ENCODE measurements around the gene RNU4-1. TPM values are rescaled to one million over a fixed set of nuclear protein-coding genes. Genes with fewer than 3 reads are reported as not detected.

RNU4-1 gene
- total and polyA plus RNA-seq, 4 donors, result 1,718 to 2,225 TPM; not detected in 2

DNA sequence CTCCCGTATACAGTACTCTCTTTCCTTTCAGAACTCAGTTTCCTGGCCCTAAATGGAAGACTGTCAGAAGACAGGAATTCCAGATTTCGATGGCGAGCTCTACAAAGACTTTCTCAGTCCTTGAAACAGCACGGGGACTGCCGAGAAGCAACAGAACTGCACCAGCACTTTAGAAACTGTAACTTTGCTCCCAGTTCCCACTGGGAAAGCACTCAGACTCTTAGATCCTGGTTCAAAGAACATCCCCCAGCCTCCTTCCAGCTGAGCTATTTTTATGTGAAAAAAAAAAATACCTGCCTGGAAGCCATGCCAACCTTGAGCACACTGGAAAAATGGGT is 29.3 kb downstream of the RNU4-1 start:
- ATAC-seq (ENCODE audit: low FRiP score) (no peak), DNase-seq (no peak)
- Histone ChIP-seq H3K36me3 (ENCODE audit: control insufficient read depth in 1 of 2, insufficient read depth in 2 of 2, low read length in 1 of 2) (no peaks in the 10 kb centered on the region), H3K27ac (ENCODE audit: low read depth in 1 of 2, low read length in 2 of 2) (peak overlapping the region; percentile 2 to 76), H3K27me3 (ENCODE audit: control insufficient read depth in 1 of 2, insufficient read depth in 2 of 2, low read length in 1 of 2) (no peaks in the 10 kb centered on the region), H3K4me3 (ENCODE audit: low read length in 2 of 2) (peak overlapping the region; percentile 0 to 68), H3K4me1 (ENCODE audit: control insufficient read depth in 1 of 2, insufficient read depth in 2 of 2, low read length in 2 of 2) (peaks cover 3 to 4% of the 10 kb centered on the region in 2 donors), H3K9me3 (ENCODE audit: control insufficient read depth, low read length) (no peaks in the 10 kb centered on the region)
- intact Hi-C loops (cut with DNase I), result no loop called here
- WGBS, 2 donors, result 3% methylated on average over 5 of the region's 5 CpGs

DNA sequence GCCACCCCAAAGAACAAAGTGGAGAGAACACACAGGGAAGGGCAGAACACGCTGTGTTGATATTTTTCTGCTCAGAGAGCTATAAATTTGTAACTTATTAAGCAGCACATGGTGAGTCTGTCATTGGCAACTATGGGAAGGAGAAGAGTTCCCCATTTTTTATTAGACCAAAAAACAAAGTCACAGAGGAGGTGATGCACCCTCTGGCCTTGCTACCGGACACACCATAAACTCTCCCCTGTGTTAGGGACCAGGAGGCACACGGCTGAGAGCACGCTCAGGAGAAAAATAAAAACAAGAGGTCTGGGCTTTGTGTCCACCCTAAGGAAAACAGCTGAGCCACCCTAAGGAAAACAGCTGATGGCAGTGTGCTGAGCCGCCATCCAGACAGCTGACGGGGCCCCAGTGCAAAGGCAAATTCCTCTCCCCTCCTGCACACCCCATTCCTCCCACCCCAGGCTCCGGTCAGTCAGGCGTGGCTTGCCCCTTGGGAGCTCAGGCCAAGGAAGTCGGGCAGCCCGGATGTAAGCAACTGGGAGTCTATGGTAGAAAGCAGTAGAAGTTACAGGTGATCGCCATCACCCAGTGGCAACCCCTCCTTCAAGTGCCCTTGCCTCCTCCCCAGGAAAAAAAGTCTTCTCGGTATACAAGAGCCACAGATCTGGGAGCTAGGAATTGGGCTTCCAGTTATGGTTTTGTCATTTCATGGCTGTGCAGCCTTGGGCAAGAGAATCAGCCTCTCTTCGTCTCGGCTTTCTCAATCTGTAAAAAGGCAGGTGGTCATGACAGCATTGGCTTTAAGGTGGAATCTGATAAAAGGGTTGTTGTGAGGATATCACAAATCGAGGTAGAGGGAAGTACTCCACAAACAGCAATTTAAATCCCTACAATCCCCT is 29.9 kb downstream of the RNU4-1 start:
- WGBS, 2 donors, result 4 to 6% methylated on average over 15 of the region's 15 CpGs
- peak overlapping the region; percentile 0 to 68 for H3K4me3 ChIP-seq (ENCODE audit: low read length in 2 of 2)
- no peaks in the 10 kb centered on the region for H3K36me3 ChIP-seq (ENCODE audit: control insufficient read depth in 1 of 2, insufficient read depth in 2 of 2, low read length in 1 of 2)
- peak overlapping the region; percentile 2 to 76 for H3K27ac ChIP-seq (ENCODE audit: low read depth in 1 of 2, low read length in 2 of 2)
- peak; percentile 8 for ATAC-seq (ENCODE audit: low FRiP score)
- peak; percentile 65 to 79 for DNase-seq
- no peaks in the 10 kb centered on the region for H3K9me3 ChIP-seq (ENCODE audit: control insufficient read depth, low read length)
- H3K27me3 ChIP-seq (ENCODE audit: control insufficient read depth in 1 of 2, insufficient read depth in 2 of 2, low read length in 1 of 2), result no peaks in the 10 kb centered on the region
- intact Hi-C loops (cut with DNase I), result no loop called here
- H3K4me1 ChIP-seq (ENCODE audit: control insufficient read depth in 1 of 2, insufficient read depth in 2 of 2, low read length in 2 of 2), result peaks cover 3 to 4% of the 10 kb centered on the region in 2 donors

DNA sequence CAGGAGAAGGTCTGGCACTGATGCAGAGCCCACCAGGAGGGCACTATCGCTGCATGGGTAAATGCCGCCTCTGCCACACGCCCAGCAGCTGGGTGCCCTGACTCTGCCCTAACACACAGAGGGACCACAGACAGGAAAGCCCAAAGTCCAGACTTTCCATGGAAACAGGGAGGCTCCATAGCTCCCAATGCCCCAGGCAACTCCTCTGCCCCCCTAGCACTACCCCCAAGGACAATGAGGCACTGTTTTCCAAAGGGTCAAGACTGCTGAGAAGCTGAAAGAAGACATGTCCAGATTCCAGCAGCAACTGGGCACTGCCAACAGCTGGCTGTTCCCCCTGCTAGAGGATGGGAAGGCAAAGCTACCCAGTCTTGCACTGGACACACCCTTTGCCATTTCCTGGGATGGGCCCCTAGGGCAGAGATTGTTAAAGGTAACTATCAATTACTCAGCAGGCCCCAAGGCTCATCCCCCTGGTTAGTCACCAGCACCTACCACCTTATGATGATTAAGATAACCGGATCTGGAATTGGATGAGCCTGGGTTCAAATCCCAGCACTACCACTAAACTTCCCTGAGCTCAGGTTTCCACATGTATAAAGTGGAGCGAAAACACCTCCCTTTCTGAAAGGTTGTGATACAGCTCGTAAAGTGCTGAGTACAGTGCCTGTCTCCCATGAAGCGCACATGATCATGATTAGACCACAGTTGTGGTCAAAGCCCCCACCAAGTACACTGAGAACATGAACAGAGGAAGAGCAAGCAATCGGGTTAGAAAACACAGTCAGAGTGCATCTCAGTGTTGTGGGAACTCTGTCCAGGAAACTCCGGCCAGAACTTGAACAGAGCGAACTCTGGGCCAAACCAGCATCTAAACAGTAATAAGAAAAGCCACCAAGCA is 30.8 kb downstream of the RNU4-1 start:
- peak overlapping the region in 1 of 2 donors; percentile 76 for H3K27ac ChIP-seq (ENCODE audit: low read depth in 1 of 2, low read length in 2 of 2)
- DNase-seq, result no peak
- intact Hi-C loops (cut with DNase I), result no loop called here
- peak overlapping the region in 1 of 2 donors; percentile 68 for H3K4me3 ChIP-seq (ENCODE audit: low read length in 2 of 2)
- no peaks in the 10 kb centered on the region for H3K9me3 ChIP-seq (ENCODE audit: control insufficient read depth, low read length)
- H3K4me1 ChIP-seq (ENCODE audit: control insufficient read depth in 1 of 2, insufficient read depth in 2 of 2, low read length in 2 of 2), result peaks cover 3 to 4% of the 10 kb centered on the region in 2 donors
- 52 to 56% methylated on average over 10 of the region's 10 CpGs for WGBS, 2 donors
- H3K36me3 ChIP-seq (ENCODE audit: control insufficient read depth in 1 of 2, insufficient read depth in 2 of 2, low read length in 1 of 2), result no peaks in the 10 kb centered on the region
- H3K27me3 ChIP-seq (ENCODE audit: control insufficient read depth in 1 of 2, insufficient read depth in 2 of 2, low read length in 1 of 2), result no peaks in the 10 kb centered on the region
- ATAC-seq (ENCODE audit: low FRiP score), result peak; percentile 1

DNA sequence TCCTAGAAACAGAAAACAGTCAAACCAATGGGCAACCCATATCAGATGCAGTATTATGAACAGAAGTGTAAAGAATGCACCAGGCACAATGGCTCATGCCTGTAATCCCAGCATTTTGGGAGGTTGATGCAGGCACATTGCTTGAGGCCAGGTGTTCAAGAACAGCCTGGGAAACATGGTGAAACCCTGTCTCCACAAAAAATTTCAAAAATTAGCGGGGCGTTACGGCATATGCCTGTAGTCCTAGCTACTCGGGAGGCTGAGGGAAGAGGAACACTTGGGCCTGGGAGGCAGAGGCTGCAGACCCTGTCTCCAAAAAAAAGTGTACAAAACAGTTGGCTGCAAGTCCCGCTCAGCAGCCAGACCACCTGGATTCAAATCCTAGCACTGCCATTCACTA is 32.4 kb downstream of the RNU4-1 start:
- intact Hi-C loops (cut with DNase I), result no loop called here
- DNase-seq, result no peak
- 96% methylated on average over 5 of the region's 5 CpGs for WGBS, 2 donors
- Histone ChIP-seq H3K27ac (ENCODE audit: low read depth in 1 of 2, low read length in 2 of 2) (no peak overlapping the region), H3K27me3 (ENCODE audit: control insufficient read depth in 1 of 2, insufficient read depth in 2 of 2, low read length in 1 of 2) (no peaks in the 10 kb centered on the region), H3K9me3 (ENCODE audit: control insufficient read depth, low read length) (no peaks in the 10 kb centered on the region), H3K36me3 (ENCODE audit: control insufficient read depth in 1 of 2, insufficient read depth in 2 of 2, low read length in 1 of 2) (no peaks in the 10 kb centered on the region), H3K4me1 (ENCODE audit: control insufficient read depth in 1 of 2, insufficient read depth in 2 of 2, low read length in 2 of 2) (peaks cover 3 to 4% of the 10 kb centered on the region in 2 donors), H3K4me3 (ENCODE audit: low read length in 2 of 2) (no peak overlapping the region)
- no peak for ATAC-seq (ENCODE audit: low FRiP score)

DNA sequence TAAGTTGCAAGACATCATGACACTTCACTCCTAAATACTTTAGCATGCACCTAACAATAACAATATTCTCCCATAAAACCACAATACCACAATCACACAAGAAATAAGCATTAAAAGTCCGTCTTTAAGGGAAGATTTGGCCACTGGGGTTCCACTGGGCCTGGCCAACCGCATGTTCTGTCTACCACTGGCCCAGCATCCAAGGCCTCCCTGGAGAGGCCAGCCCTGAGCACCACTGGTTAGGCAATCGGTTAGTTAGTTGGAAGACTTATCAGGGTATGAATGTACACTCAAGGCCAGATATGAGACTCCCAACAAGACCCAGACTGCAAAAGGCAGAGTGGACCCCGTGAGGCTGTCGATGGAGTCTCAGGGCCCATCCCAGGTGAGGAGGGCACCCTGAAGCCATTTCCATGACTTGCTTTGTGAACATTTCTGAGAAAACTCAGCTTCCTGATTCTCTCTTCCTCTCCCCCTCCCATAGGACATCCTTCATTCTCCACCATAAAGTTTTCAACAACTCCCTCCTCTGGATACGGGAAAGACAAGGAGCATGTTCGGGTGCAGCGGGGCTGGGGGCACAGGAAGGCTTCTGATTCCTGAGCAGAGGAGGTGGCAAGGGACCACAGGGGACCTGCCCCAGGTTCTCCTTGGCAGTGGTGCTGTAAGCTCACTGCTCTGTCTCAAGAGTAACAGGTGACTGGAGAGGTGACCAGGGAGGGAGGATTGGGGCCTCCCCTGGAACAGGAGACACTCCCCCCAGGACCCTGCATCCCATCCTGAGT is 33.4 kb downstream of the RNU4-1 start:
- Histone ChIP-seq H3K27me3 (ENCODE audit: control insufficient read depth in 1 of 2, insufficient read depth in 2 of 2, low read length in 1 of 2) (no peaks in the 10 kb centered on the region), H3K4me3 (ENCODE audit: low read length in 2 of 2) (no peak overlapping the region), H3K9me3 (ENCODE audit: control insufficient read depth, low read length) (no peaks in the 10 kb centered on the region), H3K27ac (ENCODE audit: low read depth in 1 of 2, low read length in 2 of 2) (peak overlapping the region in 1 of 2 donors; percentile 16), H3K36me3 (ENCODE audit: control insufficient read depth in 1 of 2, insufficient read depth in 2 of 2, low read length in 1 of 2) (no peaks in the 10 kb centered on the region), H3K4me1 (ENCODE audit: control insufficient read depth in 1 of 2, insufficient read depth in 2 of 2, low read length in 2 of 2) (peaks cover 3 to 4% of the 10 kb centered on the region in 2 donors)
- WGBS, 2 donors, result 77 to 88% methylated on average over 8 of the region's 8 CpGs
- intact Hi-C loops (cut with DNase I), result no loop called here
- peak; percentile 54 for ATAC-seq (ENCODE audit: low FRiP score)
- DNase-seq, result no peak

DNA sequence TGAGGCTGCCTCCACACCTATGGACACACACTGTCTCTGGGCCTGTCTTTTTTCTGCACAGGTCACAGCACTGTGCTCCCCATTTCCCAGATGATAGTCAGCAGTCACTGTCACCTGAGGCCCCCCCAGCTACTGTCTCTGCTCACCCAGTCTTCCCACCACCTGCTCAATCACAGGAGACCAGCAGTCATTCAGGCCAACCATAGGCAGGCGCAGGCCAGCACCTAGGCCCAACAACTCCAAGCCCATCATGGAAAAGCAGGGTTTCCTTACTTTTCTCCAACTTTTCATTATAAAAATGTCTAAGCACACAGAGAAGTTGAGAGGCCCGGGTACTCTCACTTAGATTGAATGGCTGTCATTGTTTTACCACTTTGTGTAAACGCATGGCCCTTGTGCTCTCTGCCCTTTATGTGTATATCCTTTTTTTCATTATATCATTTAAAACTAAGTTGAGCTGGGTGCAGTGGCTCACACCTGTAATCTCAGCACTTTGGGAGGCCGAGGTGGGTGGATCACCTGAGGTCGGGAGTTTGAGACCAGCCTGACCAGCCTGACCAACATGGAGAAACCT is 34.6 kb downstream of the RNU4-1 start:
- Histone ChIP-seq H3K9me3 (ENCODE audit: control insufficient read depth, low read length) (no peaks in the 10 kb centered on the region), H3K36me3 (ENCODE audit: control insufficient read depth in 1 of 2, insufficient read depth in 2 of 2, low read length in 1 of 2) (no peaks in the 10 kb centered on the region), H3K4me1 (ENCODE audit: control insufficient read depth in 1 of 2, insufficient read depth in 2 of 2, low read length in 2 of 2) (peaks cover 3 to 4% of the 10 kb centered on the region in 2 donors), H3K27ac (ENCODE audit: low read depth in 1 of 2, low read length in 2 of 2) (peak overlapping the region in 1 of 2 donors; percentile 20), H3K4me3 (ENCODE audit: low read length in 2 of 2) (no peak overlapping the region), H3K27me3 (ENCODE audit: control insufficient read depth in 1 of 2, insufficient read depth in 2 of 2, low read length in 1 of 2) (no peaks in the 10 kb centered on the region)
- 86 to 89% methylated on average over 5 of the region's 5 CpGs for WGBS, 2 donors
- DNase-seq, result no peak
- no peak for ATAC-seq (ENCODE audit: low FRiP score)
- intact Hi-C loops (cut with DNase I), result no loop called here

DNA sequence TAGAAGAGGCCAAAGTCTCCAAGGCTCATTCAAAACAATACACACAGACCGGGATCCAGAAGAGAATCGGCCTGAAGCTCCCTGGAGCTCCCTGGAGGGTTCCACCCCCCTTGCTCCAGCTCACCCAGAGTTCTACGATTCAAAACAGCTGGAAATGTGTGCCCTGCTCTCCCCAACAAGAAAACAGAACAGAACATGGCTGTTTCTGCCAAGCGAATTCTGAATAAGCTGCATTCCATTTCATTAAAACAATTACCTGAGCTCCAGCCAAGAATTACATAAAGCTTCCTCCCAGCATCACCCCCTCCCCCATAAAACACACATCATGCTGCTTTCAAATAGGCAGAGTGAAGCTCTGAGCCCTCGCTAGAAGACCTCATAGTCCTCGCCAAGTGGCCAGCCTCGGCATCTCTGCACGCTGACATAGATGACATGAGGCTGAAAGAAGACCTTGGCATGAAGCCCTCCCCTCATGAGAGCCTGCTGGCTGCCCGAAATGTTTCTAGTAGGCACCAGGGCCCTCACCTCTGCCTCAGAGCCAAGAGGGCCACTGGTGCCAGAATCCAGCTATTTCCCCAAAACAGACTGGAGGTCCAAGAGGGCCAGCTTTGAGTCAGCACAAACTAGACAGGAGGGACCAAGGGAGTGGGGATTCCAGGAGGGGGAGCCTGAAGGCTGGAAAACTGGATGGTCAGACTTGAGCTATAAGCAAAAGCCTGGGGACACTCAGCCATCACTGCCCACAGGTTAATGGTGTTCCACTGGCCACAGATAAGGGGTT is 35.8 kb downstream of the RNU4-1 start:
- peak in 1 of 2 donors; percentile 71 for DNase-seq

More for the DNA sequence above, 35.8 kb downstream of the RNU4-1 start:
- Histone ChIP-seq H3K4me1 (ENCODE audit: control insufficient read depth in 1 of 2, insufficient read depth in 2 of 2, low read length in 2 of 2) (peaks cover 0 to 4% of the 10 kb centered on the region in 2 donors), H3K36me3 (ENCODE audit: control insufficient read depth in 1 of 2, insufficient read depth in 2 of 2, low read length in 1 of 2) (no peaks in the 10 kb centered on the region), H3K4me3 (ENCODE audit: low read length in 2 of 2) (no peak overlapping the region), H3K9me3 (ENCODE audit: control insufficient read depth, low read length) (no peaks in the 10 kb centered on the region), H3K27me3 (ENCODE audit: control insufficient read depth in 1 of 2, insufficient read depth in 2 of 2, low read length in 1 of 2) (no peaks in the 10 kb centered on the region), H3K27ac (ENCODE audit: low read depth in 1 of 2, low read length in 2 of 2) (peak overlapping the region; percentile 16 to 85)
- 5 to 7% methylated on average over 9 of the region's 9 CpGs for WGBS, 2 donors
- intact Hi-C loops (cut with DNase I), result loop anchor here in 1 of 2 donors (2.0 kb wide), 1 partner anchor 22 kb away; no protein-coding TSS in a partner anchor
- peak; percentile 86 for ATAC-seq (ENCODE audit: low FRiP score)

Data from aorta (tissue), 5 donors.